GM15510 (cell line): Measurements from ENCODE around the gene PDIA6.

Experiments
- POLR2A ChIP-seq: IDR thresholded peaks from 3 replicates; pipeline ENCODE4 v1.6.1; 2011; ENCODE audit warnings: borderline replicate concordance; ENCODE audit not compliant: insufficient read length; ENCODE audit errors: extremely low read depth

PDIA6 gene

GRCh38 chr2:10820562-10820961, 8.0 kb upstream of the PDIA6 start:
- TF ChIP-seq POLR2A: no peak

- no peak for TF ChIP-seq POLR2A
Measured at GRCh38 chr2:10819714-10820314, 7.2 kb upstream of the PDIA6 start.

GRCh38 chr2:10818984-10819383, 6.4 kb upstream of the PDIA6 start:
- no peak for TF ChIP-seq POLR2A

GRCh38 chr2:10817413-10817812, 4.8 kb upstream of the PDIA6 start:
- TF ChIP-seq POLR2A: no peak

- no peak for TF ChIP-seq POLR2A
Measured at GRCh38 chr2:10814571-10815331, 2.2 kb upstream of the PDIA6 start.

- no peak for TF ChIP-seq POLR2A
Measured at GRCh38 chr2:10814142-10814541, 1.6 kb upstream of the PDIA6 start.

- no peak for TF ChIP-seq POLR2A
Measured at GRCh38 chr2:10811517-10811916, 1.1 kb downstream of the PDIA6 start.

GRCh38 chr2:10810202-10811161, 2.1 kb downstream of the PDIA6 start:
- TF ChIP-seq POLR2A: no peak

- TF ChIP-seq POLR2A: no peak
Measured at GRCh38 chr2:10806543-10806942, 6.0 kb downstream of the PDIA6 start.

GRCh38 chr2:10802657-10803056, 9.9 kb downstream of the PDIA6 start:
- no peak for TF ChIP-seq POLR2A

- no peak for TF ChIP-seq POLR2A
Measured at GRCh38 chr2:10800163-10800562, 12.4 kb downstream of the PDIA6 start.

GRCh38 chr2:10798783-10799182, 13.8 kb downstream of the PDIA6 start:
- no peak for TF ChIP-seq POLR2A

- no peak for TF ChIP-seq POLR2A
Measured at GRCh38 chr2:10796703-10797102, 15.9 kb downstream of the PDIA6 start.

- no peak for TF ChIP-seq POLR2A
Measured at GRCh38 chr2:10795508-10796046, 17.0 kb downstream of the PDIA6 start.

- no peak for TF ChIP-seq POLR2A
Measured at GRCh38 chr2:10794876-10795275, 17.7 kb downstream of the PDIA6 start.

- TF ChIP-seq POLR2A: no peak
Measured at GRCh38 chr2:10793816-10794215, 18.8 kb downstream of the PDIA6 start.
